ENCODE results near the gene TMEM69. TPM values are rescaled to one million over a fixed set of nuclear protein-coding genes. Genes with fewer than 3 reads are reported as not detected.

TMEM69 gene
- total and polyA plus RNA-seq, 2 of the 13 experiments (the other 11 are each of a cell fraction or from before 2014, with no cell fraction given) = 25.4 to 135 TPM

- TF ChIP-seq MTERF4 (CRISPR knock-in tag; IDR thresholded peaks at IDR 0.05) (0 out of 2 replicates have a peak, but pooled peaks have one; percentile 25), ZNF704 (CRISPR knock-in tag; IDR thresholded peaks at IDR 0.05; ENCODE audit: borderline replicate concordance) (0 out of 2 replicates have a peak, but pooled peaks have one; percentile 23), BORCS8-MEF2B (CRISPR knock-in tag; IDR thresholded peaks at IDR 0.05) (peak; percentile 82), KLF6 (CRISPR knock-in tag; IDR thresholded peaks at IDR 0.05) (peak; percentile 80), ATF7-NPFF (CRISPR knock-in tag; IDR thresholded peaks at IDR 0.05; ENCODE audit: low read depth) (peak; percentile 40; the same call in 1 of the 2 replicates), ZNF644 (CRISPR knock-in tag; IDR thresholded peaks at IDR 0.05; ENCODE audit: low read depth) (0 out of 2 replicates have a peak, but pooled peaks have one; percentile 10), ZNF136 (CRISPR knock-in tag; IDR thresholded peaks at IDR 0.05; ENCODE audit: low read depth) (no peak), ZNF580 (CRISPR knock-in tag; IDR thresholded peaks at IDR 0.05; ENCODE audit: borderline replicate concordance, low read depth) (peak; percentile 66; the same call in 1 of the 2 replicates), TOE1 (CRISPR knock-in tag; IDR thresholded peaks at IDR 0.05) (peak; percentile 58; the same call in 1 of the 2 replicates), ZZZ3 (CRISPR knock-in tag; IDR thresholded peaks at IDR 0.05; ENCODE audit: borderline replicate concordance) (no peak; the same call in 1 of the 2 replicates), PHF5A (CRISPR knock-in tag; IDR thresholded peaks at IDR 0.05; ENCODE audit: low read depth, unreplicated experiment) (peak; percentile 40), POLR2AphosphoS5 (IDR thresholded peaks at IDR 0.05; ENCODE audit: low read depth, low read length) (peak; percentile 95), NFE2L2 (IDR thresholded peaks at IDR 0.05; ENCODE audit: low read length) (no peak), PRDM15 (CRISPR knock-in tag; IDR thresholded peaks at IDR 0.05) (0 out of 2 replicates have a peak, but pooled peaks have one; percentile 34), MED1 (CRISPR knock-in tag; IDR thresholded peaks at IDR 0.05) (peak; percentile 83), CENPT (CRISPR knock-in tag; IDR thresholded peaks at IDR 0.05; ENCODE audit: low read depth) (no peak), HHEX (CRISPR knock-in tag; IDR thresholded peaks at IDR 0.05) (peak; percentile 63; the same call in 1 of the 2 replicates), ZSCAN9 (CRISPR knock-in tag; IDR thresholded peaks at IDR 0.05; ENCODE audit: borderline replicate concordance) (peak; percentile 84; the same call in 1 of the 2 replicates), HIVEP1 (CRISPR knock-in tag; IDR thresholded peaks at IDR 0.05) (0 out of 2 replicates have a peak, but pooled peaks have one; percentile 45), BCL6 (CRISPR knock-in tag; IDR thresholded peaks at IDR 0.05) (peak; percentile 26; the same call in 1 of the 2 replicates), SP5 (CRISPR knock-in tag; IDR thresholded peaks at IDR 0.05; ENCODE audit: borderline replicate concordance, low read depth) (no peak; the same call in 1 of the 2 replicates), ZNF782 (CRISPR knock-in tag; IDR thresholded peaks at IDR 0.05; ENCODE audit: borderline replicate concordance) (peak; percentile 60; the same call in 1 of the 2 replicates), ZNF83 (CRISPR knock-in tag; IDR thresholded peaks at IDR 0.05; ENCODE audit: borderline replicate concordance) (no peak), PLRG1 (conservative IDR thresholded peaks at IDR 0.05) (no peak)
Measured at GRCh38 chr1:45687754-45688740, at the start of gene TMEM69 (continued).

Measured in HepG2 (cell line).